GM19351 (cell line): ENCODE measurements around the gene POC1A.

Experiments
- ATAC-seq: cut with Tn5 transposase; IDR thresholded peaks from one replicate; pipeline ENCODE4 v1.9.1; 2021; ENCODE audit warnings: mild to moderate bottlenecking, moderate library complexity; ENCODE audit not compliant: unreplicated experiment

The POC1A gene

GRCh38 chr3:52108302-52109232, 45.7 kb downstream of the POC1A start:
- no peak for ATAC-seq

GRCh38 chr3:52106951-52107611, 47.1 kb downstream of the POC1A start:
- no peak for ATAC-seq

GRCh38 chr3:52104684-52105640, 49.3 kb downstream of the POC1A start:
- ATAC-seq = no peak

GRCh38 chr3:52102934-52103333, 51.3 kb downstream of the POC1A start:
- ATAC-seq = no peak

GRCh38 chr3:52099001-52099401, 55.2 kb downstream of the POC1A start:
- no peak for ATAC-seq

GRCh38 chr3:52097851-52098507, 56.2 kb downstream of the POC1A start:
- no peak for ATAC-seq

GRCh38 chr3:52095990-52096775, 58.0 kb downstream of the POC1A start:
- ATAC-seq = no peak

GRCh38 chr3:52094571-52095485, 59.4 kb downstream of the POC1A start:
- no peak for ATAC-seq

- no peak for ATAC-seq
These were observed 60.3 kb downstream of the POC1A start for GRCh38 chr3:52093756-52094545.

GRCh38 chr3:52092891-52093290, 61.3 kb downstream of the POC1A start:
- ATAC-seq = no peak

GRCh38 chr3:52092271-52092660, 62.0 kb downstream of the POC1A start:
- no peak for ATAC-seq

- ATAC-seq = no peak
These were observed 62.5 kb downstream of the POC1A start for GRCh38 chr3:52091586-52092270.

GRCh38 chr3:52090933-52091468, 63.2 kb downstream of the POC1A start:
- ATAC-seq = no peak

GRCh38 chr3:52090131-52090932, 63.9 kb downstream of the POC1A start:
- ATAC-seq = no peak

- ATAC-seq = no peak
These were observed 64.5 kb downstream of the POC1A start for GRCh38 chr3:52089691-52090090.
